IMR-90 (cell line): ENCODE results near the gene PLEKHH1.

Experiments
- BHLHE40 ChIP-seq: fragments of 150-350 bp; IDR thresholded peaks from 2 replicates; pipeline ENCODE4 v1.6.1; 2016; ENCODE audit warnings: mild to moderate bottlenecking, low read depth, low read length
- CEBPB ChIP-seq: IDR thresholded peaks from 2 replicates; pipeline ENCODE4 v1.6.1; 2012; ENCODE audit warnings: low read depth, low read length, improper control_type of control experiment
- MAFK ChIP-seq: IDR thresholded peaks from 2 replicates; pipeline ENCODE4 v1.6.1; 2012; ENCODE audit warnings: low read depth, low read length, improper control_type of control experiment
- MAZ ChIP-seq: IDR thresholded peaks from 2 replicates; pipeline ENCODE4 v1.6.1; 2012; ENCODE audit warnings: low read depth, mild to moderate bottlenecking, low read length, improper control_type of control experiment, moderate library complexity, borderline replicate concordance
- MXI1 ChIP-seq: IDR thresholded peaks from 2 replicates; pipeline ENCODE4 v1.6.1; 2012; ENCODE audit warnings: low read depth, mild to moderate bottlenecking, low read length, moderate library complexity, borderline replicate concordance
- NFE2L2 ChIP-seq: fragments of 150-350 bp; IDR thresholded peaks from 2 replicates; pipeline ENCODE4 v1.6.1; 2016; ENCODE audit warnings: low read depth, mild to moderate bottlenecking, low read length
- POLR2A ChIP-seq: IDR thresholded peaks from 2 replicates; pipeline ENCODE4 v1.6.1; 2012; ENCODE audit warnings: mild to moderate bottlenecking, low read depth, low read length
- RAD21 ChIP-seq: IDR thresholded peaks from 2 replicates; pipeline ENCODE4 v1.6.1; 2012; ENCODE audit warnings: low read length, improper control_type of control experiment
- RCOR1 ChIP-seq: IDR thresholded peaks from 2 replicates; pipeline ENCODE4 v1.6.1; 2012; ENCODE audit warnings: mild to moderate bottlenecking, low read length, improper control_type of control experiment; ENCODE audit not compliant: insufficient replicate concordance
- RFX5 ChIP-seq: IDR thresholded peaks from 2 replicates; pipeline ENCODE4 v1.8.0; 2012; ENCODE audit warnings: low read depth, mild to moderate bottlenecking, low read length, moderate library complexity
- SMC3 ChIP-seq: fragments of 150-350 bp; IDR thresholded peaks from 2 replicates; pipeline ENCODE4 v1.6.1; 2016; ENCODE audit warnings: low read depth, mild to moderate bottlenecking, antibody characterized with exemption, low read length, moderate library complexity
- TF ChIP-seq, protein P1 (sequence below): conservative IDR thresholded peaks from 2 replicates; pipeline ENCODE4 v1.5.1; 2012; ENCODE audit warnings: mild to moderate bottlenecking, low read depth, low read length, improper control_type of control experiment
- TF ChIP-seq, protein P2 (sequence below): fragments of 150-350 bp; IDR thresholded peaks from 2 replicates; pipeline ENCODE4 v1.6.1; 2016; ENCODE audit warnings: low read depth, mild to moderate bottlenecking, low read length, moderate library complexity, borderline replicate concordance
- TF ChIP-seq, protein P3 (sequence below): fragments of 150-350 bp; IDR thresholded peaks from 2 replicates; pipeline ENCODE4 v1.6.1; 2017; ENCODE audit warnings: mild to moderate bottlenecking, antibody characterized with exemption, low read length, low read depth

DNA sequence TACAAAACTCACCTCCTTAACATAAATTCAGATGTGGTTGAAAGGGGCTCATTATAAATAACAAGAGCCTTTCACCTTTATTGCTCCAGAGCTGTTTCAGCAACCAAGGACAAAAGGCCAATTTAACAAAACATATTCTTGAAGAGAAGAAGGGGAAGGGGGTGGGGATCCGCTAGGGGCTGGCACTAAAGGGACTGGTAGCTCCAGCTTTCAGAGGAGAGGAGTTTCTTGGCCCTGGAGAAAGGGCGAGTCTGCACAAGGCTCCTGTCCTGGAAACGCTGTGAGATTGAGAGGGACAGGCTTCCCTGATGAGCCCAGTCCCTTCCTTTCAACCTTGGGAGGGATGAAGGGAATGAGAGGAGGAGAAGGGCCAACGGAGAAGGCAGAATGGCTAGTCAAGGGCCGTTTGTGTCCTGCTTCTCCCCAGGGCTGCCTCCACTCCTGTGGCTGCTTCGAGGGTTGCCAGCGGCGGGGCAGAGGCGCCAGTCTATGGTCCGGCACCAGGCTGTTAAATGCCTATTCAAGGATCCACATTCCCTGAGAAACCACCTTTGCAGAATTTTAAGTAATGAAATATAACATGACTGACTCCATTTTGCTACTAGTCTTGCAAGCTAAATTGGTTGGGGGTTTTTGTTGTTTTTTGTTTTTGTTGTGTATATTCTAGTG is 76.7 kb downstream of the PLEKHH1 start:
- TF ChIP-seq, protein P1, sequence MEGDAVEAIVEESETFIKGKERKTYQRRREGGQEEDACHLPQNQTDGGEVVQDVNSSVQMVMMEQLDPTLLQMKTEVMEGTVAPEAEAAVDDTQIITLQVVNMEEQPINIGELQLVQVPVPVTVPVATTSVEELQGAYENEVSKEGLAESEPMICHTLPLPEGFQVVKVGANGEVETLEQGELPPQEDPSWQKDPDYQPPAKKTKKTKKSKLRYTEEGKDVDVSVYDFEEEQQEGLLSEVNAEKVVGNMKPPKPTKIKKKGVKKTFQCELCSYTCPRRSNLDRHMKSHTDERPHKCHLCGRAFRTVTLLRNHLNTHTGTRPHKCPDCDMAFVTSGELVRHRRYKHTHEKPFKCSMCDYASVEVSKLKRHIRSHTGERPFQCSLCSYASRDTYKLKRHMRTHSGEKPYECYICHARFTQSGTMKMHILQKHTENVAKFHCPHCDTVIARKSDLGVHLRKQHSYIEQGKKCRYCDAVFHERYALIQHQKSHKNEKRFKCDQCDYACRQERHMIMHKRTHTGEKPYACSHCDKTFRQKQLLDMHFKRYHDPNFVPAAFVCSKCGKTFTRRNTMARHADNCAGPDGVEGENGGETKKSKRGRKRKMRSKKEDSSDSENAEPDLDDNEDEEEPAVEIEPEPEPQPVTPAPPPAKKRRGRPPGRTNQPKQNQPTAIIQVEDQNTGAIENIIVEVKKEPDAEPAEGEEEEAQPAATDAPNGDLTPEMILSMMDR, result no peak
- TF ChIP-seq MAFK, result no peak
- no peak for TF ChIP-seq POLR2A
- TF ChIP-seq, protein P2, sequence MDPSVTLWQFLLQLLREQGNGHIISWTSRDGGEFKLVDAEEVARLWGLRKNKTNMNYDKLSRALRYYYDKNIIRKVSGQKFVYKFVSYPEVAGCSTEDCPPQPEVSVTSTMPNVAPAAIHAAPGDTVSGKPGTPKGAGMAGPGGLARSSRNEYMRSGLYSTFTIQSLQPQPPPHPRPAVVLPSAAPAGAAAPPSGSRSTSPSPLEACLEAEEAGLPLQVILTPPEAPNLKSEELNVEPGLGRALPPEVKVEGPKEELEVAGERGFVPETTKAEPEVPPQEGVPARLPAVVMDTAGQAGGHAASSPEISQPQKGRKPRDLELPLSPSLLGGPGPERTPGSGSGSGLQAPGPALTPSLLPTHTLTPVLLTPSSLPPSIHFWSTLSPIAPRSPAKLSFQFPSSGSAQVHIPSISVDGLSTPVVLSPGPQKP, result no peak
- TF ChIP-seq SMC3, result no peak
- TF ChIP-seq NFE2L2, result no peak
- TF ChIP-seq BHLHE40, result no peak
- TF ChIP-seq MAZ, result no peak
- no peak for TF ChIP-seq RAD21
- TF ChIP-seq, protein P3, sequence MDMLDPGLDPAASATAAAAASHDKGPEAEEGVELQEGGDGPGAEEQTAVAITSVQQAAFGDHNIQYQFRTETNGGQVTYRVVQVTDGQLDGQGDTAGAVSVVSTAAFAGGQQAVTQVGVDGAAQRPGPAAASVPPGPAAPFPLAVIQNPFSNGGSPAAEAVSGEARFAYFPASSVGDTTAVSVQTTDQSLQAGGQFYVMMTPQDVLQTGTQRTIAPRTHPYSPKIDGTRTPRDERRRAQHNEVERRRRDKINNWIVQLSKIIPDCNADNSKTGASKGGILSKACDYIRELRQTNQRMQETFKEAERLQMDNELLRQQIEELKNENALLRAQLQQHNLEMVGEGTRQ, result no peak
- TF ChIP-seq RFX5, result no peak
- TF ChIP-seq MXI1, result no peak
- no peak for TF ChIP-seq RCOR1
- TF ChIP-seq CEBPB, result no peak
